WTC11 (cell line): Measurements from ENCODE around the gene GXYLT2. TPM values are rescaled to one million over a fixed set of nuclear protein-coding genes. Genes with fewer than 3 reads are reported as not detected.
A peak's percentile ranks its signal among the peaks of the same experiment; 100 is the strongest.

ENCODE experiments used
- ATAC-seq: fragments of 200-7000 bp; cut with Tn5 transposase; 2 replicates; pipeline ENCODE4 v1.10.0; 2021; ENCODE audit warnings: mild to moderate bottlenecking, moderate library complexity
- CTCF ChIA-PET: fragments of 300-600 bp; sonication (Branson Sonifier 250); formaldehyde crosslinking; loops from one replicate; lab custom pipeline; 2021; ENCODE audit warnings: antibody characterized with exemption; lab: Charles Lee
- POLR2A ChIA-PET: fragments of 350-600 bp; sonication (Branson Sonifier 250); formaldehyde crosslinking; loops from one replicate; lab custom pipeline; 2021; ENCODE audit warnings: antibody characterized with exemption; lab: Charles Lee
- DNase-seq: peaks from one replicate; pipeline ENCODE4 v3.0.0; 2021; ENCODE audit warnings: low spot score
- H3K27ac Mint-ChIP-seq: 2 replicates; pipeline ENCODE4 v1.8.0; 2021; ENCODE audit warnings: mixed read lengths
- H3K27me3 Mint-ChIP-seq: 2 replicates; pipeline ENCODE4 v1.8.0; 2021; ENCODE audit warnings: low read depth, mild to moderate bottlenecking, moderate library complexity, mixed read lengths
- H3K36me3 Mint-ChIP-seq: 2 replicates; pipeline ENCODE4 v1.8.0; 2021; ENCODE audit warnings: mixed read lengths
- H3K4me1 Mint-ChIP-seq: 2 replicates; pipeline ENCODE4 v1.8.0; 2022; ENCODE audit warnings: mixed read lengths
- H3K4me3 Mint-ChIP-seq: 2 replicates; pipeline ENCODE4 v1.8.0; 2021; ENCODE audit warnings: mild to moderate bottlenecking, moderate library complexity, mixed read lengths
- H3K9me3 Mint-ChIP-seq: 2 replicates; pipeline ENCODE4 v1.8.0; 2021; ENCODE audit warnings: mixed read lengths
- ARID4B ChIP-seq: sonication (generic); formaldehyde crosslinking; IDR thresholded peaks from 2 replicates; pipeline ENCODE4 v1.8.0; 2023; ENCODE audit warnings: missing genetic modification reagents, mild to moderate bottlenecking, borderline replicate concordance
- ESRRA ChIP-seq: sonication (generic); formaldehyde crosslinking; IDR thresholded peaks from 2 replicates; pipeline ENCODE4 v1.8.1; 2022; ENCODE audit warnings: mild to moderate bottlenecking, missing genetic modification reagents, borderline replicate concordance
- GTF2I ChIP-seq: fragments of 250-450 bp; sonication (Bioruptor Pico); conservative IDR thresholded peaks from 2 replicates; pipeline ENCODE4 v1.4.0; 2021; ENCODE audit warnings: mild to moderate bottlenecking
- IRF1 ChIP-seq: sonication (generic); formaldehyde crosslinking; IDR thresholded peaks from 2 replicates; pipeline ENCODE4 v1.8.0; 2023; ENCODE audit warnings: missing genetic modification reagents
- JUN ChIP-seq: sonication (generic); formaldehyde crosslinking; IDR thresholded peaks from 2 replicates; pipeline ENCODE4 v1.8.0; 2023; ENCODE audit warnings: mild to moderate bottlenecking, missing genetic modification reagents
- NFE2L1 ChIP-seq: sonication (generic); formaldehyde crosslinking; IDR thresholded peaks from 2 replicates; pipeline ENCODE4 v1.8.1; 2023; ENCODE audit warnings: missing genetic modification reagents
- PRDM15 ChIP-seq: sonication (generic); formaldehyde crosslinking; IDR thresholded peaks from 2 replicates; pipeline ENCODE4 v1.8.0; 2022; ENCODE audit warnings: missing genetic modification reagents
- SMAD4 ChIP-seq: sonication (generic); formaldehyde crosslinking; IDR thresholded peaks from 2 replicates; pipeline ENCODE4 v1.8.0; 2022; ENCODE audit warnings: mild to moderate bottlenecking, missing genetic modification reagents
- TCF7 ChIP-seq: sonication (generic); formaldehyde crosslinking; IDR thresholded peaks from 2 replicates; pipeline ENCODE4 v1.8.0; 2022; ENCODE audit warnings: mild to moderate bottlenecking, low read depth, missing genetic modification reagents, moderate library complexity
- ZBTB21 ChIP-seq: sonication (generic); formaldehyde crosslinking; IDR thresholded peaks from 2 replicates; pipeline ENCODE4 v1.8.1; 2023; ENCODE audit warnings: mild to moderate bottlenecking, missing genetic modification reagents, borderline replicate concordance
- ZNF532 ChIP-seq: fragments of 250-450 bp; sonication (Bioruptor Pico); IDR thresholded peaks from 2 replicates; pipeline ENCODE4 v1.9.0; 2021; ENCODE audit warnings: mild to moderate bottlenecking, borderline replicate concordance
- ZSCAN18 ChIP-seq: fragments of 250-450 bp; sonication (Bioruptor Pico); IDR thresholded peaks from 2 replicates; pipeline ENCODE4 v2.1.2; 2022; ENCODE audit warnings: mild to moderate bottlenecking, moderate library complexity
- total RNA-seq: library from RNA; stranded (reverse); gene quantifications from 3 replicates; pipeline ENCODE4 v1.2.3, GENCODE V29; 2021
- TF ChIP-seq, protein P1 (sequence below): sonication (generic); formaldehyde crosslinking; IDR thresholded peaks from 2 replicates; pipeline ENCODE4 v1.8.1; 2023; ENCODE audit warnings: mild to moderate bottlenecking, missing genetic modification reagents, borderline replicate concordance
- TF ChIP-seq, protein P2 (sequence below): fragments of 250-450 bp; sonication (Bioruptor Pico); IDR thresholded peaks from 2 replicates; pipeline ENCODE4 v1.9.0; 2021; ENCODE audit warnings: moderate library complexity, mild to moderate bottlenecking, inconsistent platforms, borderline replicate concordance
- TF ChIP-seq, protein P3 (sequence below): sonication (generic); formaldehyde crosslinking; IDR thresholded peaks from 2 replicates; pipeline ENCODE4 v1.8.1; 2022; ENCODE audit warnings: mild to moderate bottlenecking, moderate library complexity, missing genetic modification reagents

Gene GXYLT2
- total RNA-seq, 1 experiment from 2014 or later: 6.5 TPM

DNA sequence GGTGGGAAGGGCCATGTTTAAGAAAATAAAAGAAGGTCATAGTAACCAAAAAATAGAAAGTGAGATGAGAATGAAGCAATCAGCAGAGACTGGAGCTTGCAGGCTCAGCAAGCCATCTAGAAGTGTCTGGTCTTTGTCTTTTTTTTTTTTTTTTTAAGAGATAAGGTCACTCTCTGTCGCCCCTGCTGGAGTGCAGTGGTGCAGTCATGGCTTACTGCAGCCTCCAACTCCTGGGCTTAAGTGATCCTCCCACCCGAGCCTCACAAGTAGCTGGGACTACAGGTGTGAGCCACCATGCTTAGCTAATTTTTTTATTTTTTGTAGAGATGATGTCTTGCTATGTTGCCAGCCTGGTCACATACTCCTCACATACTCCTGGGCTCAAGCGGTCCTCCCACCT is 36.2 kb downstream of the GXYLT2 start:
- peak; percentile 33 for DNase-seq
- H3K36me3 Mint-ChIP-seq: no peaks in the 10 kb centered on the region
- TF ChIP-seq PRDM15 (no peak), SMAD4 (CRISPR knock-in tag) (no peak), NFE2L1 (CRISPR knock-in tag) (no peak), TCF7 (no peak), ZBTB21 (no peak), ZNF532 (CRISPR knock-in tag) (no peak), JUN (CRISPR knock-in tag) (no peak), ZSCAN18 (CRISPR knock-in tag) (no peak), IRF1 (CRISPR knock-in tag) (no peak), ESRRA (CRISPR knock-in tag) (no peak), GTF2I (CRISPR knock-in tag) (no peak; the same call in 1 of the 2 replicates), ARID4B (CRISPR knock-in tag) (no peak)
- TF ChIP-seq, protein P1, sequence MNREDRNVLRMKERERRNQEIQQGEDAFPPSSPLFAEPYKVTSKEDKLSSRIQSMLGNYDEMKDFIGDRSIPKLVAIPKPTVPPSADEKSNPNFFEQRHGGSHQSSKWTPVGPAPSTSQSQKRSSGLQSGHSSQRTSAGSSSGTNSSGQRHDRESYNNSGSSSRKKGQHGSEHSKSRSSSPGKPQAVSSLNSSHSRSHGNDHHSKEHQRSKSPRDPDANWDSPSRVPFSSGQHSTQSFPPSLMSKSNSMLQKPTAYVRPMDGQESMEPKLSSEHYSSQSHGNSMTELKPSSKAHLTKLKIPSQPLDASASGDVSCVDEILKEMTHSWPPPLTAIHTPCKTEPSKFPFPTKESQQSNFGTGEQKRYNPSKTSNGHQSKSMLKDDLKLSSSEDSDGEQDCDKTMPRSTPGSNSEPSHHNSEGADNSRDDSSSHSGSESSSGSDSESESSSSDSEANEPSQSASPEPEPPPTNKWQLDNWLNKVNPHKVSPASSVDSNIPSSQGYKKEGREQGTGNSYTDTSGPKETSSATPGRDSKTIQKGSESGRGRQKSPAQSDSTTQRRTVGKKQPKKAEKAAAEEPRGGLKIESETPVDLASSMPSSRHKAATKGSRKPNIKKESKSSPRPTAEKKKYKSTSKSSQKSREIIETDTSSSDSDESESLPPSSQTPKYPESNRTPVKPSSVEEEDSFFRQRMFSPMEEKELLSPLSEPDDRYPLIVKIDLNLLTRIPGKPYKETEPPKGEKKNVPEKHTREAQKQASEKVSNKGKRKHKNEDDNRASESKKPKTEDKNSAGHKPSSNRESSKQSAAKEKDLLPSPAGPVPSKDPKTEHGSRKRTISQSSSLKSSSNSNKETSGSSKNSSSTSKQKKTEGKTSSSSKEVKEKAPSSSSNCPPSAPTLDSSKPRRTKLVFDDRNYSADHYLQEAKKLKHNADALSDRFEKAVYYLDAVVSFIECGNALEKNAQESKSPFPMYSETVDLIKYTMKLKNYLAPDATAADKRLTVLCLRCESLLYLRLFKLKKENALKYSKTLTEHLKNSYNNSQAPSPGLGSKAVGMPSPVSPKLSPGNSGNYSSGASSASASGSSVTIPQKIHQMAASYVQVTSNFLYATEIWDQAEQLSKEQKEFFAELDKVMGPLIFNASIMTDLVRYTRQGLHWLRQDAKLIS (CRISPR knock-in tag): no peak
- TF ChIP-seq, protein P2, sequence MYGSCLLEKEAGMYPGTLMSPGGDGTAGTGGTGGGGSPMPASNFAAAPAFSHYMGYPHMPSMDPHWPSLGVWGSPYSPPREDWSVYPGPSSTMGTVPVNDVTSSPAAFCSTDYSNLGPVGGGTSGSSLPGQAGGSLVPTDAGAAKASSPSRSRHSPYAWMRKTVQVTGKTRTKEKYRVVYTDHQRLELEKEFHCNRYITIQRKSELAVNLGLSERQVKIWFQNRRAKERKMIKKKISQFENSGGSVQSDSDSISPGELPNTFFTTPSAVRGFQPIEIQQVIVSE (CRISPR knock-in tag): no peak
- TF ChIP-seq, protein P3, sequence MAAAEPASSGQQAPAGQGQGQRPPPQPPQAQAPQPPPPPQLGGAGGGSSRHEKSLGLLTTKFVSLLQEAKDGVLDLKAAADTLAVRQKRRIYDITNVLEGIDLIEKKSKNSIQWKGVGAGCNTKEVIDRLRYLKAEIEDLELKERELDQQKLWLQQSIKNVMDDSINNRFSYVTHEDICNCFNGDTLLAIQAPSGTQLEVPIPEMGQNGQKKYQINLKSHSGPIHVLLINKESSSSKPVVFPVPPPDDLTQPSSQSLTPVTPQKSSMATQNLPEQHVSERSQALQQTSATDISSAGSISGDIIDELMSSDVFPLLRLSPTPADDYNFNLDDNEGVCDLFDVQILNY (CRISPR knock-in tag): no peak

More for the DNA sequence above, 36.2 kb downstream of the GXYLT2 start:
- peaks cover 7% of the 10 kb centered on the region; the same call in 1 of the 2 replicates for H3K9me3 Mint-ChIP-seq
- H3K27ac Mint-ChIP-seq: no peak overlapping the region
- ChIA-PET POLR2A (no interaction called here), CTCF (interaction anchor here (0.7 to 1.2 kb wide), 10 partner anchors 9 to 1104 kb away, joined by 3 to 6 read pairs (median 3); no protein-coding TSS in a partner anchor)
- no peak overlapping the region for H3K4me3 Mint-ChIP-seq
- H3K4me1 Mint-ChIP-seq: peaks cover 8% of the 10 kb centered on the region; the same call in 1 of the 2 replicates
- ATAC-seq: peak; percentile 63
- H3K27me3 Mint-ChIP-seq: no peaks in the 10 kb centered on the region
